K562 (cell line): ENCODE data around the gene EVA1B. TPM values are rescaled to one million over a fixed set of nuclear protein-coding genes. Genes with fewer than 3 reads are reported as not detected.
A peak's percentile ranks its signal among the peaks of the same experiment; 100 is the strongest.

Experiments
- ARID1B ChIP-seq: fragments of 450-650 bp; IDR thresholded peaks from 2 replicates; pipeline ENCODE4 v1.6.1; 2016; ENCODE audit warnings: antibody characterized with exemption, mild to moderate bottlenecking, inconsistent platforms
- BRF1 ChIP-seq: IDR thresholded peaks from 3 replicates; pipeline ENCODE4 v1.6.1; 2011; ENCODE audit warnings: borderline replicate concordance, mild to moderate bottlenecking; ENCODE audit not compliant: insufficient read length; ENCODE audit errors: extremely low read depth
- C11orf30 ChIP-seq: fragments of 450-650 bp; IDR thresholded peaks from 2 replicates; pipeline ENCODE4 v1.6.1; 2016; ENCODE audit warnings: low read depth, mild to moderate bottlenecking
- DEAF1 ChIP-seq: fragments of 450-650 bp; formaldehyde crosslinking; IDR thresholded peaks from 2 replicates; pipeline ENCODE4 v1.4.0; 2020; ENCODE audit warnings: mild to moderate bottlenecking, moderate library complexity
- HMGXB4 ChIP-seq: sonication (generic); formaldehyde crosslinking; IDR thresholded peaks from 2 replicates; pipeline ENCODE4 v1.8.1; 2023; ENCODE audit warnings: mild to moderate bottlenecking, missing genetic modification reagents
- MLLT1 ChIP-seq, 2 experiments: fragments of 450-650 bp; IDR thresholded peaks; 2 replicates each; pipeline ENCODE4 v1.6.1; 2016
- MNT ChIP-seq, 2 experiments: fragments of 450-650 bp; conservative IDR thresholded peaks; 2 replicates each; pipeline ENCODE4 v1.6.1; 2017; ENCODE audit warnings: mild to moderate bottlenecking in 2 of 2, moderate library complexity in 2 of 2
- NFXL1 ChIP-seq: fragments of 450-650 bp; formaldehyde crosslinking; IDR thresholded peaks from 2 replicates; pipeline ENCODE4 v1.4.0; 2021; ENCODE audit warnings: mild to moderate bottlenecking
- RCOR1 ChIP-seq, 2 experiments: IDR thresholded peaks; 2 replicates each; pipeline ENCODE4 v1.6.1; 2012; ENCODE audit warnings: low read depth in 2 of 2, low read length in 2 of 2, borderline replicate concordance in 1 of 2, improper control_type of control experiment in 1 of 2
- SFPQ ChIP-seq: fragments of 200-400 bp; formaldehyde crosslinking; IDR thresholded peaks from 2 replicates; pipeline ENCODE4 v1.6.1; 2017; ENCODE audit warnings: mild to moderate bottlenecking, low read depth, low read length, moderate library complexity
- SLC30A9 ChIP-seq: fragments of 250-450 bp; sonication (Bioruptor Pico); IDR thresholded peaks from 2 replicates; pipeline ENCODE4 v1.8.0; 2022; ENCODE audit warnings: mild to moderate bottlenecking, moderate library complexity
- SMARCA4 ChIP-seq: fragments of 450-650 bp; IDR thresholded peaks from 2 replicates; pipeline ENCODE4 v1.6.1; 2016
- TAF15 ChIP-seq: fragments of 200-400 bp; formaldehyde crosslinking; IDR thresholded peaks from 2 replicates; pipeline ENCODE4 v1.6.1; 2017; ENCODE audit warnings: mild to moderate bottlenecking, low read depth, low read length, moderate library complexity
- TCF3 ChIP-seq: sonication (generic); formaldehyde crosslinking; IDR thresholded peaks from 2 replicates; pipeline ENCODE4 v1.4.0; 2020; ENCODE audit warnings: mild to moderate bottlenecking, missing genetic modification reagents
- ZC3H11A ChIP-seq: IDR thresholded peaks from 2 replicates; pipeline ENCODE4 v1.6.1; 2012; ENCODE audit warnings: low read depth, low read length, improper control_type of control experiment
- ZKSCAN1 ChIP-seq: fragments of 150-350 bp; IDR thresholded peaks from 2 replicates; pipeline ENCODE4 v1.6.1; 2016; ENCODE audit warnings: low read depth, low read length
- ZNF133 ChIP-seq: fragments of 250-450 bp; sonication (Bioruptor Pico); IDR thresholded peaks from 2 replicates; pipeline ENCODE4 v1.4.0; 2020; ENCODE audit warnings: mild to moderate bottlenecking
- ZNF263 ChIP-seq: sonication (generic); formaldehyde crosslinking; IDR thresholded peaks from 2 replicates; pipeline ENCODE4 v1.8.0; 2022; ENCODE audit warnings: mild to moderate bottlenecking, missing genetic modification reagents, borderline replicate concordance
- ZNF583 ChIP-seq: fragments of 250-450 bp; sonication (Bioruptor Pico); IDR thresholded peaks from 2 replicates; pipeline ENCODE4 v1.4.0; 2020
- ZNF584 ChIP-seq: fragments of 200-800 bp; sonication (Bioruptor generic); IDR thresholded peaks from 2 replicates; pipeline ENCODE4 v1.6.1; 2016; ENCODE audit warnings: low read depth, mild to moderate bottlenecking, missing genetic modification characterization, missing compliant biosample characterization
- polyA plus RNA-seq, 8 experiments: library from polyadenylated mRNA; depleted of rRNA in 4 of 8; stranded (reverse) in 5 of 8; unstranded in 3 of 8; fragments of >200 nt; fragmentation: Nextera tagmentation in 2 of 8; fragmentation: Illumina TruSeq in 1 of 8; extraction: Ambion mirVana in 2 of 8; extraction: Trizol in 1 of 8; gene quantifications; 2 replicates each; pipeline versions ENCODE4 v1.2.1 to v1.2.3, GENCODE V29; 2011 to 2014; ENCODE audit warnings: inconsistent platforms in 1 of 8, missing spikeins in 1 of 8
- total RNA-seq, 7 experiments: library from RNA; depleted of rRNA in 6 of 7; stranded (reverse); fragments of >200 nt in 6 of 7; fragmentation: Illumina TruSeq in 2 of 7; extraction: Trizol in 2 of 7; gene quantifications; 2 replicates each; pipeline versions ENCODE4 v1.2.1 to v1.2.3, GENCODE V29; 2011 to 2021; ENCODE audit warnings: low replicate concordance in 1 of 7

The EVA1B gene
- total and polyA plus RNA-seq, 9 of the 15 experiments (the other 6 are each of a cell fraction or from before 2014, with no cell fraction given): 0.08 to 65.7 (median 2.4) TPM

GRCh38 chr1:36306902-36307456, 16.5 kb downstream of the EVA1B start (continued):
- TF ChIP-seq ARID1B: peak; percentile 43; the same call in 1 of the 2 replicates
- TF ChIP-seq ZNF133: no peak
- no peak for TF ChIP-seq SLC30A9 (CRISPR knock-in tag)
- peak in 1 of 2 experiments; percentile 27; a peak in 2 of 4 replicates for TF ChIP-seq RCOR1 (IDR thresholded peaks at IDR 0.05; ENCODE audit: borderline replicate concordance in 1 of 2, low read depth in 2 of 2, low read length in 2 of 2)
- TF ChIP-seq TAF15: no peak
- peak in 1 of 2 experiments; percentile 43; a peak in 1 of 4 replicates for TF ChIP-seq MNT (conservative IDR thresholded peaks at IDR 0.05)
- peak; percentile 75 to 83; a peak in 3 of 4 replicates for TF ChIP-seq MLLT1 (IDR thresholded peaks at IDR 0.05)
- no peak for TF ChIP-seq SFPQ
- TF ChIP-seq ZC3H11A: no peak
- peak; percentile 41; the same call in 1 of the 2 replicates for TF ChIP-seq ZNF263 (CRISPR knock-in tag)
- TF ChIP-seq TCF3 (CRISPR knock-in tag): no peak; the same call in 1 of the 2 replicates
- peak; percentile 65; the same call in 1 of the 2 replicates for TF ChIP-seq SMARCA4
- no peak for TF ChIP-seq ZNF583
- TF ChIP-seq NFXL1 (CRISPR knock-in tag): no peak
- no peak for TF ChIP-seq BRF1
- TF ChIP-seq ZNF584 (CRISPR knock-in tag): no peak
- no peak for TF ChIP-seq ZKSCAN1
- TF ChIP-seq C11orf30: no peak; the same call in 1 of the 2 replicates
- TF ChIP-seq HMGXB4 (CRISPR knock-in tag): no peak
- TF ChIP-seq DEAF1 (CRISPR knock-in tag): no peak
